HG03442 (cell line): ENCODE results near the gene PIGX.

Source experiments
- ATAC-seq: cut with Tn5 transposase; IDR thresholded peaks from one replicate; pipeline ENCODE4 v1.9.1; 2021; ENCODE audit warnings: mild to moderate bottlenecking, moderate library complexity; ENCODE audit not compliant: unreplicated experiment

Gene PIGX

DNA sequence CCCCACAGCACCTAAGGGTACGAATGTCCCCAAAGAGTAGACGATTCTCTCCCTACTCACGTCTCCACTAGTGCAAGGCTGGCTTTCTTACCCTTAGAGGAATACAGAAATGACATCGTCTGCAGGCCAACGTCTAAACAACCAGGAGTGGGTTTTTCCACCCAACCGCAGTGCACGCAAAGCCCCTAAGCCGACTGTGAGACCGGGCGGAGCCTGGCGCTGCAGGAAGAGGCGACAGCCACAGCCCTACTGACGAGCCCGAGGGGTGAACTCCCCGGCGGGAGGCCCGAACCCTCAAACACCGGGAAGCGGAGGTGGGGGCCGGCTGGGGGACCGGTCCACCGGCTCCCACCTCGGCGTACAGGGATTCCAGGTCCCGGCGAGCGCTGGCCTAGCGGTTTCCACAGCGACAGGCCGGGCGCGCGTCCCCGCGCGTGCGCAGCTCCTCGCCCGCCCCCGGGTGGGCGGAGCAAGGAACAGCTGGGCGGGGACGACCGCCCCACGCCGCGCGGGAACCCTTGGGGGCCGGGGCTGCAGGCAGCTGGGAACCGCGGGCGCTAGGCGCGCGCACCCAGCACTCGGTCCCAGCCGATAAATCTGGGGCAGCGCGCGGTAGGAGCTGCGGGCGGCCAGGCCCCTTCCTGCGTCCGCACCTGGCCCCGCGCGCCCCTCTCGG is at the start of gene PIGX, which contains the start of gene CEP19:
TSS of gene PIGX (plus strand) at position 540 of the 676 bp plus-strand sequence.
TSS of gene CEP19 (minus strand) at position 413 of the 676 bp plus-strand sequence. CDS start 3,593 bp downstream, outside the sequence.
- ATAC-seq, result peak; percentile 67

DNA sequence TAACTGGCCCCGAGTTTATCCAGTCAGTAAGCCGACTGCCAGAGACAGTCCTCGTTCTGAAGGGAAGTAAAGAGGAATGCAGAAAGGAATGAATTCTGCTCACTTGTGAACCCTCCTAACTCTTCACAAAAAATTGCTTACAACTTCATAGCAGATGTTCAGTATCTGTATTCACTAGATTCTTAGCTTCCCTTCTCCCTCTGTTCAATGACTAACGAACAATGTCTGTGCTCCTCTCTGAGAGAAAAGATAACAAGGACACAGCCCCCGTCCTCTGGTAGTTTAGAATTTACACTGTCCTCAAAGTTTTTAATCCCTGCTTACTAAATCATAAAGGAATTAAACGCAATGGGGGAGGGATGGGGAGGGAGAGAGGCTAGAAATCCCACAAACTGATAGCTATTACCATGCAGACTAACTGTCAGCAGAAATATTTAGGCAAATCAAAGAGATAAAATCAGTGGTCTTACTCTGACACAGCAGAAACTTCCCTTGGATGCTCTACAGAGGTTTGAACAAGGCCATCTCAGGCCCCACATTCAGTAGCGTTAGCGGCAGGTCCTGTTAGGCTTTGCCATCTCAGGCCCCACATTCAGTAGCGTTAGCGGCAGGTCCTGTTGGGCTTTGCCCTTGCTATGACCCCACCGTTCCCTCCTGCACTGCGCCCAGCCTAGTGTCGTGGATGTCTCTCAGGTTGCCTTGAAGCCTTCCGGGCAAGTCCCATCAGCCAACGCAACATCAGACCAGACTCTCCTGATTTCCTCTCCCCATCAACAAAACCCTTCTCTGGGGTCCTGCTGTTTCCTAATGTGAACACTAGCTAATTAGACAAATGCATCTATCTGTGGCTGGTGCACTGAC is 49.2 kb upstream of the PIGX start:
- no peak for ATAC-seq

DNA sequence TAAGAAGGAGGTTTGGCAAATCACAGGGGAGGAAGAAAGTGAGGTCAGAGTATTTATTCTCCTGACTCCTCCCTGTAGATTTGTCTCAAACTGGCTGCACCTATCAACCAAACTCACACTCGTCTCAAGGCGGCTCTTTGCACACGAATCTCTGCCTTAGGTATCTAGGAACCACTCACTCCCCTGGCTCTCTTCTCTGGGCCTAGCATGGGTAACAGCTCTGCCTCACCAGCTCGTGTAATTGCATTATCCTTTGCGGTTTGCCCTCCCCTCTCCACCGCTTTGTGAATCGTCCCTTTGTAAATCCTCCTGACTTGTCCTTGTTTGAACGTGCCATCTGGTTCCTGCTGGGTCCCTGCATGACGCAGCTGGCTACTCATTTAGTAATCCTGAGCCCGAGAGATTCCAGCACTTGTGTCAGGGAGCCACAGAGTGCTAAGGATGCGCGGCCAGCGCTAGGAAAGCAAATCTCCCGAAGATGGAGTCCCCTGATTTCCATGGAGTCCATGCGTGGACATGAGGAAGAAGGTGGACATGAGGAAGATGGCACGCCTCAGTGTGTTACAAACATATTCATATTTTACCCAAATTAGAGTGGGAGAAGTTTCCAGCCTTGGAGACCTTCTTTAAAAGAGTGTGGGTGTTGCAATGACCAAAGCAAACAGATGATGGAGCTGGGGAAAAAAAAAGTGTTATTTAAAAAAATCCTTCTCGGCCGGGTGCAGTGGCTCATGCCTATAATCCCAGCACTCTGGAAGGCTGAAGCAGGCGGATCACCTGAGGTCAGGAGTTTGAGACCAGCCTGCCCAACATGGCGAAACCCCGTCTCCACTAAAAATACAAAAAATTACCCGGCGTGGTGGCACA is 45.9 kb upstream of the PIGX start:
- no peak for ATAC-seq

DNA sequence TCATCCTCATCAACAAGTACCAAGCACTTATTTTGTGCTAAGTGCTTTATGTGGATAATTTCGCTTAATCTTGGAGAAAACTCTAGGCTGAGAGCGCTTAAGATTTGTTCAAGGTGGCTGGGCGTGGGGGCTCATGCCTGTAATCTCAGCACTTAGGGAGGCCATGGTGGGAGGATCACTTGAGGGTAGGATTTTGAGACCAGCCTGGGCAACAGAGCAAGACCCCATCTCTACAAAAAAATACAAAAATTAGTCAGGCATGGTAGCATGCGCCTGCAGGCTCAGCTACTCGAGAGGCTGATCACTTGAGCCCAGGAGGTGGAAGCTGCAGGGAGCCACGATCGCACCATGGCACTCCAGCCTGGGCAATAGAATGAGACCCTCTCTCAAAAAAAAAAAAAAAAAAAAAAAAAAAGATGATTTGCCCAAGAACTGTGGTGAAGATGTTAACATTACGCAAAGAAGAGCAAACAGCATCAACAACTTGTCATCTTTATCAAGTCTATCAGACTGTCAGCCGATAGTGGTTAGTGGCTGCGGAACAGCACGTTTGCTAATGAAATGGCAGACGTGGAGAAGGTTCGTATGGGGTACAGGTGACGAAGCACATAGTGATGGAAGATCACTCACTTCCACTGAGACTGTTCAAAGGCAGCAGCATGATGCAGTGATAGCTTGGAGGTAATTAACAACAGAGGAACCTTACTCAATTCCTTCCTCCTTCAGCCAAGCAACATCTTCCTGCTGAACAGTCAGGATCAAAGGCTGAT is 44.9 kb upstream of the PIGX start:
- ATAC-seq, result no peak

DNA sequence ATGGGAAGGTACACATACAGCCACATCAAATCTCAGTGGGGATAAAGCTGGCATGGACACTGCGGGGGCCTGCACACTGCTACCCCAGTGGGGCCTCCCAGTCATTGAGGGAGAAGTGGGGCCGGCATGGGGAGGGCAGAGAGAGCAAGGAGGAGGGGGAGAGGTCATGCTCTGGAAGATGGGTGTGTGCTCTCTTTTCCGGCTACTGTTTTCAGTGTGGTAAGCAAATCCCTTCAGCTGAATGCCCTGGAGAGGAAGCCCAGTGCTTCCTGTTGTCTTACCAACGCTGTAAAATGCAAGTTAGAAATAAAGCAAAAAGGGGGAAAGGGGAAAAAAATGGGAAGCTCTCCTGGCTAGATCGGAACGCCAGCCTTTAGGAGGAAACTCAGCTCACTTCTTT is 41.8 kb upstream of the PIGX start:
- no peak for ATAC-seq

DNA sequence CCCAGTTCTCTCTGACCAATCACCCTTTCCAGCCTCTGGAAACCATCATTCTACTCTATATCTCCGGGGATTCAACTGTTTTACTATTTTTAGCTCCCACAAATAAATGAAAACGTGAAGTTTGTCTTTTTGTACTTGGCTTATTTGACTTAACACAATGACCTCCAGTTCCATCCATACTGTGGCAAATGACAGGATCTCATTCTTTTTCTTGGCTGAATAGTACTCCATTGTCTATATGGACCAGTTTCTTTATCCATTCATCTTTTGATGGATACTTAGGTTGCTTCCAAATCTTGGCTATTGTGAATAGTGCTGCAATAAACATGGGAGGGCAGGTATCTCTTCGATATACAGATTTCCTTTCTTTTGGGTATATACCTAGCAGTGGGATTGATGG is 38.5 kb upstream of the PIGX start:
- no peak for ATAC-seq

DNA sequence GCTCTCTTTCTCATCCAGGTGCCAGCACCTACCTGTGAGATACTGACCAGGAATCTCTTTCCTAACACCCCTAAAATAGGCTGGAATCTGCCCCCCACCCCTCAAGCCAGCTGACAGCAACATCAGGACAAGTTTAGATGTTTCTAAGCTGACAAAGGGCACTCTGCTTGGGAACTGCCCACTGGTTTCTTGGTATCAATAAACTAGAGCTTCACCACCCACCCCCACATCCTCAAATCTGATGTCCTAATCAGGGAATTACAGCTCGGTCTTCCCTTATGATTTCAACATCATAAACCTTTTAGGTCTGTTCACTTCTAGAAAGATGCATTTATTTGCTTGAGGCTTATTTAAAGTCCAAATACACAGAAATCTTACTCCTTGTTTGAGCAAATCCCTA is 34.8 kb upstream of the PIGX start:
- ATAC-seq, result no peak

DNA sequence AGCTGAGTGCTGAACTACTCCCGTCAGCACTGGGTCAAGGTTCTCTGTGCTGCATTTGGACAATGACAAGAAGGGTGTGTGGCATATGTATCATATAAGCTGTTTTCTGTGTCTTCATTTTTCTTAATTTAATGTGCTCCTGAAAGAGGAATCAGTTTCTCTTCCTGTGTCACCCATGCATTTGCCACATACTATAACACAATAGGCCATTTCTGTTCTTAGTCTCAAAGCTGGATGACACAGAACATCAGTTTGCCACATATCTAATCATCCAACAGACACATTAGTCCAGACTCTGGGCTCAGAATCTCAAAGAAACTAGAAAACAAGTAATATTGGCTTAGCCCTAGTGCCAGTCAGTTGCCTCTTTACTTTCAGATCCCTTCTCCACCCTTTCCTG is 34.2 kb upstream of the PIGX start:
- ATAC-seq, result no peak

DNA sequence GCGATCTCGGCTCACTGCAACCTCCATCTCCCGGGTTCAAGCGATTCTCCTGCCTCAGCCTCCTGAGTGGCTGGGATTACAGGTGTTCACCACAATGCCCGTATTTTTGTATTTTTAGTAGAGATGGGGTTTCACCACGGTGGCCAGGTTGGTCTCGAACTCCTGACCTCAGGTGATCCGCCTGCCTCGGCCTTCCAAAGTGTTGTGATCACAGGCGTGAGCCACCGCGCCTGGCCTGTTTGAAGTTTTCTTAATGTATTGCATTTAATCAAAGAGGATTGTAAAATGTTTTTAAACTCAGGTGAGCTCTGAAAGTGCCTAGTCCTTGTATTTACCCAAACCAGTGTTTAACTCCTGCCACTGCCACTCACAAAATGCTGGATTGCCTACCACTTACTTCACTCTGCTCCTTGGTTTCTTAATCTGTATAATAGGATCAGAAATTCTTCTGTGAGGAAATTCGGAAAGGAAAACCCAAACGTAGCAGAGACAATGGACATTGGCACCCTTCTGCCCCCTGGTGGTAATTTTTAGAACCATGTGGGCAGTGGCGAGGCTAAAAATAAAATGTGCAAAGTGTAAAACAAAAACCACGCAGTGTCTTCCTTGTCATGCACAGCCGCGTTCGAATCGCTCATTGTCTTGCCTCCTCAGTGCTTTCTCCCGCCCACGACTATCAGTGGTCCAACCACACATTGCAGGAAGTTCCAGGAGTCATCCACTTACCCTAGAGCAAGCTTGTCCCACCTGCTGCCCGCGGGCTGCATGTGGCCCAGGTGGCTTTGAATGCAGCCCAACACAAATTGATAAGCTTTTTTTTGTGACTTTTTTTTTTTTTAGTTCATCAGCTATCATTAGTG is 27.4 kb upstream of the PIGX start:
- peak; percentile 95 for ATAC-seq

DNA sequence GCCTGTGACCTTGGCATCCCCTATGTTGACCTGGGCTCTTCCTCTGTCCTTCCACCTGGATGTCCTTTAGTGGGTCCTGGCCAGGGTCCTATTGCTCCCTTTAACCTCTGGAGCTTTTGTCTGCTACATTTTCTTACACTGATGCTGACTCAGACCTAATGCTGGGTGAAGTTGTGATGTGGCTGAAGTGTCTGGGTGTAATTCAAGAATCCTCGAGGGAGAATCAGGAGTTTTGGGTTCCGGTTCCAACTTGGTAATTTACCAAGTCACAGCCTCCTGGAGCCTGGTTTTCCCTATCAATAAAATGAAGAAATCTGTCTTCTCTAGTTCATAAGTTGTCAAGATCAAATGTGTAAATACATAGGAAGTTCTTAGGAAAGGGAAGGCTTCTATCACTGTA is 25.7 kb upstream of the PIGX start:
- no peak for ATAC-seq

DNA sequence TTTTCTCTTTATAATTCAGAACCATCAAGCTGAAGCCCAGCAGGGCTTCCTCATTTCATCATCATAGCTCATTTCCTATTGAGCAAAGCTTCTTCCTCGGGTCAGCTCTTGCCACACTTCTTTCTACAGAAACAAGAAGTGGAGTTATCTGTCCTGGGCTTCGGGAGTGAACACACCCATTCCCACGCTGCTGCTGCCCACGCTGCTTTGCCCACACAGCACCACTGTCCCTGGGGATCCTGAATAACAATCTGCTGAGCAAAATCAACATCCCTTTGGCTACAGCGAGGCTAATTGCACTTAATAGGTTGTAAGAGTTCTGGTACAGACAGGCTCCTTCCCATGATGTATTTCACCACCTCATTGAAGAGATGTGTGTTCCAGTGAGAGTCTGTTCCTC is 23.8 kb upstream of the PIGX start:
- ATAC-seq, result no peak

DNA sequence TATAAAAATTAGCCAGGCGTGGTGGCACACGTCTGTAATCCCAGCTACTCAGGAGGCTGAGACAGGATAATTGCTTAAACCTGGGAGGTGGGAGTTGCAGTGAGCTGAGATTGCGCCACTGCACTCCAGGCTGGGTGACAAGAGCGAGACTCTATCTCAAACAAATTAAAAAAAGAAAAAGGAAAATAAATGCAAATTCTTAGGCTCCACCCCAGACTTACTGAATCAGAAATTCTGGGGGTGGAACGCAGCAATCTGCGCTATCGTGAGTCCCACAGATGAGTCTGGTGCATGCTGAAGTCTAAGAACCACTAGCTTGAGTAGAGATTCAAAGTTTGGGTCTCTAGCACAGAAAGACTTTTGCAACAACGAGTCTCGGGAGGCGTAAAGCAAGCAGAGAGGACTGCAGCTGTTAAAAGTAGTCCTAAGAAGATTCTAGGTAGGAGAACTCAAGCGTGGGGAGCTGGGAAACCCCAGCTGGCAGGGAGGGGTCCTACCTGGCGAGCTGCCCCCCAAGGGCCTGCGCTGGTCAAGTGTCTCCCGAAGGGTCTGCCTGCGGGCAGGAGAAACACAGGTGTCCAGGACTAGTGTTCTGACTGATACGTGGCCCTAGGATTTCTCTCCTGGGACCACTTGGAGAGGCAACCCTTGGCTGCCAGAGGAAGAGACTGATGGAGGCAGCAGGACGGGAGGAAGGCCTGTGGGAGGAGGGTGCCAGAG is 22.1 kb upstream of the PIGX start:
- ATAC-seq, result no peak

DNA sequence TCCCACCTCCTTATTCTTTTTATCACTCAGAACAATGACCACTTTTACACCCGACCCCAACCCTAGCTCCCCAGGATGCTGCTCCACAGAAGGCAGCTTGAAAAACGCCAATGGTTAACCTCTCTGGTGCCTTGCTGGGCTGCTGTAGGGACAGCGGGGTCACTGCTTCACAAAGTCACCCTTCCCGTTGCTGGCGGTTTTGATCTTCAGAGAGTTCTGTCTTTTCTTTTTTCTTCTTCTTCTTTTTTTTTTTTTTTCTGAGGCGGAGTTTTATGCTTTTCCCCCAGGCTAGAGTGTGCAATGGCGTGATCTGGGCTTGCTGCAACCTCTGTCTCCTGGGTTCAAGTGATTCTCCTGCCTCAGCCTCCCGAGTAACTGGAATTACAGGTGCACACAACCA is 20.8 kb upstream of the PIGX start:
- no peak for ATAC-seq

DNA sequence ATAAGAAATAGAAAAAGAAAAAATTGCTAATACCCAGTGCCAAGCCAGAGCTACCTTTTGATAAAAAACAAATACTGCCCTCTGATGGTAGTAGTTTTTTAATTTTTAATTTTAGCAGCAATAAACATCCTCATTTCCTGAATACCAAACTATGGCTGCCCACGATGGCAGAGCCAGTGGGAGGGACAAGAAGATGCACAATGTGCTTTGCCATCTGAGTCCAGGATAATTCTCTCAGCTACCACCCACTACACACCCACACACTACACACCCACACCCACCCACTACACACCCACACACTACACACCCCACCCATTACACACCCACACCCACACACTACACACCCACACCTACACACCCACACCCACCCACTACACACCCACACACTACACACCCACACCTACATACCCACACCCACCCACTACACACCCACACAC is 18.0 kb upstream of the PIGX start:
- ATAC-seq, result no peak

DNA sequence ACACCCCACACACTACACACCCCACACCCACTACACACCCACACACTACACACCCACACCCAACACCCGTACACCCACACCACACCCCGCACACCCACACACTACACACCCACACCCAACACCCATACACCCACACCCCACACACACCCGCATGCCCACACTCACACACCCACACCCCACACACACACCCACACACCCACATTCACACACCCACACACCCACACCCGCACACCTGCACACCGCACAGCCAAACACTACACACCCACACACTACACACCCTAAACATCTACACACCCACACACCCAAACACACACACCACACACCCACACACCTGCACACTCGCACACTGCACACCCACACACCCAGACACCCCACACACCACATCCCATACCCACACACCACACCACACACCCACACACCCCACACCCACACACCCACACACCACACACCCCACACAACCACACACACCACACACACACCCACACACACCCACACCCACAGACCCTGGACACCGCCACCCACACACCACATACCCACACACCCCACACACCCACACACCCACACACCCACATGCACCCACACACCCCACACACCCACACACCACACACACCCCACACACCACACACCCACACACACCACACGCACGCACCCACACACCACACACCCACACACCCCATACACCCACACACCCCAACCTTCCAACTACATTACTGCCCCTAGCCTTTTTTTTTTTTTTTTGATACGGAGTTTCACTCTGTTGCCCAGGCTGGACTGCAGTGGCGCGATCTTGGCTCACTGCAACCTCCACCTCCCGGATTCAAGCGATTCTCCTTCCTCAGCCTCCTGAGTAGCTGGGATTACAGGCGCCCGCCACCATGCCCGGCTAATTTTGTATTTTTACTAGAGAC is 17.0 kb upstream of the PIGX start:
- no peak for ATAC-seq

DNA sequence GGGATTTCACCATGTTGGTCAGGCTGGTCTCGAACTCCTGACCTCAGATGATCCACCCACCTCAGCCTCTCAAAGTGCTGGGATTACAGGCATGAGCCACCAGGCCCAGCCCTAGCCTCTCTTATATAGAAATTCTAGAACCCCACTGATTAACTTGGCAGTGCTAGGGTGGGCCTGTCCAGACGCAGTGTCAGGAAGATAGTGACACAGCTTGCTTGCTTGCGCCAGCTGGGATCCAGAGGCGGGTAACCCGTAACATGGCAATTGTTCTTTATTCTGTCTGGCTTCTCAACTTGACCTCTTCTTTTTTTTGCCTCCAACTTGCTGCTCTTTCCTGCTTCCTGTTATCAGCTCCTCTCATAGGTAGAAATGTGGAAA is 16.3 kb upstream of the PIGX start:
- no peak for ATAC-seq

DNA sequence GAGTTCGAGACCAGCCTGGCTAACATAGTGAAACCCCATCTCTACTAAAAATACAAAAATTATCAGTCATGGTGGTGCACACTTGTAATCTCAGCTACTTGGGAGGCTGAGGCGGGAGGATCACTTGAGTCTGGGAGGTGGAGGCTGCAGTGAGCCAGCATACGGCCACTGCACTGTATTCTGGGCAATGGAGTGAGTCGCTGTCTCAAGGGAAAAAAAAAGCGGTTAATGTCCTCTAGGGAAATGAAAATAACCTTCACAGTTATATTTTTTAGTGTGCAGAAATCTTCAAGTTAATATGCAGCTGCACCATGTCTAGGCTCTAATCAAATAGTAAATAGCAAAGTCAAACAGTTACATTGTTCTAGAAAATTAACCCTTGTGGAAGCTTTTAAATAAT is 14.9 kb upstream of the PIGX start:
- no peak for ATAC-seq

DNA sequence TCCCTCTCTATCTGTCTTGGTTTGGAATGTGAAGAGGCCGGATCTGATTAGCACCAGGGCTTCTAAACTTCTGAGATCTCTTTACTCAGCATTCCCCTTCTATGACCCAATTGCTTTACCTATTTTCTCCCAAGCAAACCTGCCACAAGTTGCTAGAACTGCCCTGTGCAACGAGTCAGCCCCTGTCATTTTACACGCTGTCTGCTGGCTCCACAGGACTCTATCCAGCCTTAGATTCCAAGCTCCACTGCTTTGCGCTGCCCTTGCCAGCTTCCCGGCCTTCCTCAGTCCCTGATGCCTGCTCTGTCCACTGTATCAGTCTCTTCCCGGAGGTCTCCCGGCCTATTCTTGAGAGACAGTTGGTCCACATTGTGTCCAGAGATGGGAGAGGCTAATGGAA is 12.4 kb upstream of the PIGX start:
- no peak for ATAC-seq
